GM04503 (cell line): Measurements from ENCODE around the gene ABHD2.
A peak's percentile ranks its signal among the peaks of the same experiment; 100 is the strongest.
"Not testable (repeated sequence)": the region's sequence is repeated elsewhere in the genome, so short reads cannot be mapped to it uniquely, and the experiment has no call there.

ENCODE experiments used
- DNase-seq: peaks from one replicate; pipeline ENCODE4 v3.0.0-alpha.2; 2012; ENCODE audit warnings: low read depth

The ABHD2 gene

GRCh38 chr15:89139613-89140499 is 51.6 kb downstream of the ABHD2 start:
- no peak for DNase-seq

- DNase-seq, result no peak
Observed at GRCh38 chr15:89140595-89140994, 52.3 kb downstream of the ABHD2 start.

DNA sequence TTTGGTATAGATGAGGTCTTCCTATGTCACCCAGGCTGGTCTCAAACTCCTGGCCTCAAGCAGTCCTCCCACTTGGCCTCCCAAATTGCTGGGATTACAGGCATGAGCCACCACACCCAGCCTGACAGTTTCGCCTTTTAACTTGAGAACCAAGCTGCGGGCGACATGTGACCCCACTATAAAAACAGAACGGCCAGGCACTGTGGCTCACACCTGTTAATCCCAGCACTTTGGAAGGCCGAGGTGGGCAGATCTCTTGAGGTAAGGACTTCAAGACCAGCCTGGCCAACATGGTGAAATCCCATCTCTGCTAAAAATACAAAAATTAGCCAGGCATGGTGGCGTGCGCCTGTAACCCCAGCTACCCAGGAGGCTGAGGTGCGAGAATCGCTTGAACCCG is 52.9 kb downstream of the ABHD2 start:
- not testable (repeated sequence) for DNase-seq

DNA sequence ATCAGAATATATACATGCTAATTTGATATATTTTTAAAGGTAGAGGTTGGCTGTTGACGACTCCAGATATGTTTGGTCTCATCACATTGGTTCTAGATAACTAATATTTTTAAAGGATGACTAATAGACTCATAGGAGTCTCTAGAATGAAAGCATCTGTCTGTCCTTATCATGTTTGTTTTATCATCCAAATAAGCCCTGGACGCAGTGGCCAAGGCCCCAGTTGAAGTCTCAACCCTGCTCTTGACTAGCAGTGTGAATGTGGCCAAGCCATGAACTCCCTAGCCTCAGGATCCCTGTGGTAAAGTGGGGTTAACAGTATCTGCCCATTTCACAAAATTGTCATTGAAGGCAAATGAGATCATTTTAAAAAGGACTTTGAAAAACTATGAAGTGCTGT is 53.6 kb downstream of the ABHD2 start:
- DNase-seq, result no peak

GRCh38 chr15:89142423-89142822 is 54.2 kb downstream of the ABHD2 start:
- DNase-seq, result no peak

DNA sequence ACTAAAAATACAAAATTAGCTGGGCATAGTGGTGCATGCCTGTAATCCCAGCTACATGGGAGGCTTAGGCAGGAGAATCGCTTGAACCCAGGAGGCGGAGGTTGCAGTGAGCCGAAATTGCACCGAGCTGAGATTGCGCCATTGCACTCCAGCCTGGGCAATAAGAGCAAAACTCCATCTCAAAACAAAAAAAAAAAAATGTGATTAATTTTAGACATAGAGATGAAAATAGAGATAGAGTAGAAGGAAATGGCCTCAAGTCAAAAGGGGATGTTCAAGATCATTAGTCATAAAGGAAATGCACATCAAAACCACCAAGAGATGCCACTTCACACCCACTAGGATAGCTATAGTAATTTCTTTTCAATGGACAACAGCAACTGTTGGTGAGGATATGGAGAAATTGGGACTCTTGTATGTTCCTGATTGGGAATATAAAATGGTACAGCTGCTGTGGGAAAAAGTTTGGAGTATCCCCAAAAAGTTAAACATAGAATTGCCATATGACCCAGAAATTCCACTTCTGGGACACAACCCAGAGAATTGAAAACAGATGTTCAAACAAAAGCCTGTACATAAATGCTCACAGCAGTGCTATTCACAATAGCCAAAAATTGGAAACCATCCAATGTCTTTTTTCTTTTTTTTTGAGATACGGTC is 55.4 kb downstream of the ABHD2 start:
- DNase-seq, result peak; percentile 86

DNA sequence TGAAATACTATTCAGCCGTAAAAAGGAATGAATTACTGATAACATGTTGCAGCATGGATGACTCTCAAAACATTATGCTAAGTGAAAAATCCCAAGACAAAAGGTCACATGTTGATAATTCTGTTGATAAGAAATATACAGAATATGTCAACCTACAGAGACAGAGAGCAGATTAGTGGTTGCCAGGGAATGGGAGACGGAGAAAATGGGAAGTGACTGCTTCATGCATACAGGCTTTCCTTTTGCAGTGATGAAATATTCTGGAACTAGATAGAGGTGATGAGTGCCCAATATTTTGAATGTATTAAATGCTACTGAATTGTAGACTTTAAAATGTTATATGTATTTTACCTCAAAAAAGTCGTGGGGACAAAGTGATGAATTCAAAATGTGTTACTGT is 56.2 kb downstream of the ABHD2 start:
- no peak for DNase-seq

- DNase-seq, result no peak
Observed at GRCh38 chr15:89146366-89146765, 58.1 kb downstream of the ABHD2 start.

DNA sequence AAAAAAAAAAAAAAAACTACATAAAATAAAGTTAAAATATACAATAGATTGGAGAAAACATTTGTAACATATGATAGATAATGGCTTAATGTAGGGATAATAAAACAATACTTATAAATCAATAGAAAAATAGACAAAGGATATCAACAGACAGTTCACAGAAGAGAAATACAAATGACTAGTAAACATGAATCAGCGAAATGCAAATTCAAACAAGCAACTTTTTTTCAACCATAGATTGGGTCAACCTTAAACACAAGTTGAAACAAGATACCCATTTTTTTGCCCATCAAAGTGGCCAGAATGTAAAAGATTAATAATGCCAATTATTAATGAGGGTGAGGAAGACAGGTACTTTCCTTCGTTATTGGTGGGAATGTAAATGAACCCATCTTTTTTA is 59.9 kb downstream of the ABHD2 start:
- no peak for DNase-seq

DNA sequence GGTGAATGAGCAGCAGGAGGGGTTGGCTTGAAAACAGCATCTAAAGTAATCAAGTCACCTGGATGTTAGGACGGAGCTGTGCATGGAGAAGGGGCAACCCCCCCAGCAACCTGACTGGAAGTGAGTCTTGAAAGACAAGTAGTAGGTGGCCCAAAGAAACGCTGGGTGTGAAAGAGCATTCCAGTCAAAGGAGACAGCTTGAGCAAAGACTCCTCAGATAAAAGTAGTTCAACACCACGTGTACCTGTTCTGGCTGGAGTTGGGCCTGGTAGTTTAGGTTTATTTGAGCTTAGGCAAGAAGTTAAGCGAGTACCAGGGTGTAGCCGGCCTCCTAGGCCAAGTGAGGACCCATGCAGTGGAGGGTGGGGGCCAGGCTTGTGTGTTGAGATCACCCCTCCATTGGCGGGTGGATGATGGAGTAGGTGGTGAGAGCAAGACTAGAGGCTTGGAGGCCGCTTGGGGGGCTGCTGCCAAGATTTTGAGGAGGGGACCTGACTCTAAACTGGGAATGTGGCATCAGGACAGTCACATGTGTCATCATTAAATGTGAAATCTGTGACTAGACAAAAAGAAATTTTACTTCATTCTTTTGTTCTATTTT is 61.3 kb downstream of the ABHD2 start:
- no peak for DNase-seq

- DNase-seq, result no peak
Observed at GRCh38 chr15:89150287-89150686, 62.0 kb downstream of the ABHD2 start.

DNA sequence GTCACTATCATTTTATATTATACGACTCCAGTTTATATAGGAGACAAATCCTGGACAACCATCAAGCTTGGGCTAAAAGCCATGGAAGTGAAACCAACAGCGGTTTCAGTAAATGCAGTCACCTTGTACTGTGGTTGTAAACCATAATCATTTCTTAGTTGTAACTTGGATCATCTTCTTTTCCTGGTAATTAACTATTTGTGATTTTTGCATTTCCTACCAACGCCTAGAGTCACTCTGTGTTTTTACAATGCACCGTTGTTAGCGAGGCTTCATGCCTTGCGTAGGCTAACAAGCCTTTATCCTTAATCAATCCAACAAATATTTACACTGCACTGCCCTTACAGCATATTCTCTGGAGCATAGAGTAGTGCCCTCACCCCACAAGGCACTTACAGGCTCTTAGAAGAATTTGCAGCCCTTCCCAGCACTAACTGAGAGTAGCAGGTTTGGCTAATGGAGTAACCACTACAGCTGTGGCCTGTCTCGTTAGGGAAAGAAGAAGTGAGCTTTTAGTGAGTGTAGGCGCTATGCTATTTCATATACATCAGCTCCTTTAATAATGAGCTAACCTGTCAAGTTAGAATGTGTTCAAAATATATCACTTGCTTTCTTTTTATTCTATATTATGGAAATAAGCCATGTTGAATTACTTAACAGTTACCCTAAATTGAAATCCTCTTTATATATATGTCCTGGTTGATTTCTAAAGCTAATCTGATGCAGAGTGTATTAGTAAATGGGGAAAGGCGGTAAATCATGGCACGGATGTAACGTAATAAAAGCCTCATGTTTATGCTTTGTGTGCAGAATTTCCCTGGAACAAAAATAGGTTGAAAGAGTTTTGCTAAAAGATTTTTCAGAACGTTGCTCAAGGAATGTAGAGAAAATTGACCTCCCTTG is 62.8 kb downstream of the ABHD2 start:
- DNase-seq, result no peak

GRCh38 chr15:89155122-89155521 is 66.9 kb downstream of the ABHD2 start:
- no peak for DNase-seq

GRCh38 chr15:89155656-89156055 is 67.4 kb downstream of the ABHD2 start:
- no peak for DNase-seq

DNA sequence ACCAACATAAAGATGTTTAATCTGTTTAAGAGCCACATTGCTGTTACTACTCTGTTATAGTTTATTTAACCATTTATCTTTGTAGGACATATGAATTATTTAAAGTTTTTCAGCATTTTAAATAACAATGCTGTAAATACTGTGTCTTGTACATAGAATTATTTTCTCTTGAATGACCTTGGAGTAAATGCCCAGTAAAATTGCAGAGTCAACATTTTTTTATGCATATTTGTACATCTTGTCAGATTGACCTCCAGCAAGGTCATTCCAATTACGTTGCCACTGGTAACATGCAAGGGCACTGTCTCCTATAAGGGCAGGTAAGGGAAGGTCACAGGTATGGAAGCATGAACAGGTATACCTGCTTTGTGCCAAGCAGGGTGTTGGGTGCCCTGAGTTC is 68.8 kb downstream of the ABHD2 start:
- DNase-seq, result no peak

GRCh38 chr15:89157918-89158564 is 69.8 kb downstream of the ABHD2 start:
- no peak for DNase-seq

DNA sequence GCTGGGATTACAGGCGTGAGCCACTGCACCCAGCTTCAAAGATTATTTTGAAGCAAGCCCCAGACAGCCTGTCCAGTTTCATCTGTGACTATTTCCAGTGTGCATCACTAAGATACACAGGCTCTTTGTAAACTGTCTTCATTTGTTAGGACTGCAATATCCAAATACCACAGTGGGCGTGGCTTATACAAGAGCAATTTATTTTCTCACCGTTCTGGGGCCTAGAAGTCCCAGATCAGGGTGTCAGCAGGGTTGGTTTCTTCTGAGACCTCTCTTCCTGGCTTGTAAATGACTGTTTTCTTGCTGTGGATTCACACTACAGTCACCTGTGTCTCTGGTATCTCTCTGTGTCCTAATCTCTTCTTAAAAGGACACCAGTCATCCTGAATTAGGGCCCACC is 73.4 kb downstream of the ABHD2 start:
- no peak for DNase-seq

DNA sequence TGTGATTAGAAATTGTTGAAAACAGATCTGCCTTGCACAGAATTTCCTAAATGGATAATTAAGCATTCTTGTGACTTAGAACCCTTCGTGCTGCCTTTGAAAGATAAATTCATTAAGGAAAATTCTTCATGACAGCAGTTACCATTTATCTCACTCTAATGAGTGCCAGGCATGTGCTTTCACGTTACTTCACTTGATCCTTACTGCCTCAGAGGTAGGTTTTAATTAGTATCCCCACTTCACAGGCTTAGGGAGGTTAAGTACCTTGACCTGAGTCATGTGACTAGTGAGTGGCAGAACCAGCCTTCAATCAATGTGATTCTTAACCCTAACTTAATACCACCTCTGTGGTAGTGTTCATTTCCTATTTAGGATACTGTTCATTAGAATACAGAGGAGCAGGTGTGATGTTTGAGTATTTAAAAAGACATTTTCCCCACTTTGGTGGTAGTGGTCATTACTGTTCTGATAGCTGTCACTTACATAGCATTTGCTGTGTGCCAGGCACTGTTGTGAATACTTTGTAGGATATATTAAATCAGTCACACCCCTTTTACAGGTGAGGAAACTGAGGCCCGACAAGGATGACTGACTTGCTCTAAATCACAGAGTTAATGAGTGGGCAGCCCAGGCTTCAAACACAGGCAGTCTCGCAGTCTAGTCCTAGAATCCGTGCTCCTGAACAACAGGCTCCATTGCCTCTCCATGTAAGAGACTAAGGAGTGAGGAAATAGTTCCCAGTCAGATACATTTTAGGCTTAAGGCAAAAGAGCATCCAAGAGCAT is 75.2 kb downstream of the ABHD2 start:
- DNase-seq, result no peak

GRCh38 chr15:89164712-89165211 is 76.5 kb downstream of the ABHD2 start:
- DNase-seq, result no peak

GRCh38 chr15:89165677-89166076 is 77.4 kb downstream of the ABHD2 start:
- no peak for DNase-seq
